Measurements from ENCODE around the gene UNC5C.
"Not testable (repeated sequence)": the region's sequence is repeated elsewhere in the genome, so short reads cannot be mapped to it uniquely, and the experiment has no call there.

Gene UNC5C

DNA sequence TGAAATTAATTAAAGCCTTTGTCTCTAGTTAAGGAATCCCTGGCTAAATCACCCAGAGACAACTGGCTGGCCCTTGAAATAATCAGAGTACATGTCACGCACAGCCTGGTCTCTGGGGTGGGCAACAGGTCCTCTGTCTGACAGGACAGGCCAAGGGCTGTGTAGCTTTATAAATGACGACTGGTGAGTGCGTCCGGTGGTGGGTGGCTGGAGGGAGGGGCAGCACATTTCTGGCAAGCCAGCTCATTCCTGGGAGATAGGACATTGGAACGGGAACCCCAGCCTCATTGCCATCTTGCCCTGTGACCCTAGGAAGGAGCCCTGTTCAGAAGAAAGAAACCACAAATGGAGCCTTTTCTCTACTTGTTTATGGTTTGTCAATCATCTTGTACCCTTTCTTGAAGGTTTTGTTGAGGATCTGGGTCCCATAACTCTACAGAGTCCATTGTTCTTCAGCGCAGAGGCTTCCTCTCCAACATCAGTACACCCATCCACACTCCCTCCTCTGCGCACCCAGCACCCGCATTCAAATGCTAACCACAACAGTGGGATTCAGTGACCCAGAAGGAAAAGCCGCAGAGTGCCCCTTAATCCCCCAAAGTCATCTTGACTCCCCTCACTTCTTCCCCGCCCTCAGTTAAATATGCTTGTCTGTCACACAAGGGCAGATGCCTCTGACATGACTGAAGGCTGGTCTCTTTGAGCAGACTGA, 368.1 kb downstream of the UNC5C start:
- DNase-seq (ENCODE audit: low spot score): no peak

DNA sequence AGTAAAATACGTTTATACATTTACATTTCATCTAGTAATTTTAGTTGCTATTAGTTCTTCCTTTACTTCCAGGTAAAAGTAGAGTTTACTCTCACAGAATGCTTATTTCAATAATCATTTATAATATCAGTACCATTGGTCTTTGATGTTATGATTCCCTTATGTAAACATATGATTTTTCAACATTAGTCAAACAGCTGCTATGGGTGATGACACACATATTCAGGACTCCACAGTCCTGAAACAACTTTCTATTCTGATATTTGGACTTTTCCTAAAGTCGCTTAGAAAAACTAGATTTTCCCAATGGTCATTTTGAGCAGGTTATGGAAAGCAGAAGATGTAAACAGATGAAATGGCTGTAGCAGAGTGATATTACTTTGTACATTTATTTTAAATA, 369.8 kb downstream of the UNC5C start:
- no peak for DNase-seq (ENCODE audit: low spot score)

DNA sequence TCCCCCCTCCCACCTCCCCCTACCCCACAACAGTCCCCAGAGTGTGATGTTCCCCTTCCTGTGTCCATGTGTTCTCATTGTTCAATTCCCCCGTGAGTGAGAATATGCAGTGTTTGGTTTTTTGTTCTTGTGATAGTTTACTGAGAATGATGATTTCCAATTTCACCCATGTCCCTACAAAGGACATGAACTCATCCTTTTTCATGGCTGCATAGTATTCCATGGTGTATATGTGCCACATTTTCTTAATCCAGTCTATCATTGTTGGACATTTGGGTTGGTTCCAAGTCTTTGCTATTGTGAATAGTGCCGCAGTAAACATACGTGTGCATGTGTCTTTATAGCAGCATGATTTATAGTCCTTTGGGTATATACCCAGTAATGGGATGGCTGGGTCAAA, 377.4 kb downstream of the UNC5C start:
- not testable (repeated sequence) for DNase-seq (ENCODE audit: low spot score)

DNA sequence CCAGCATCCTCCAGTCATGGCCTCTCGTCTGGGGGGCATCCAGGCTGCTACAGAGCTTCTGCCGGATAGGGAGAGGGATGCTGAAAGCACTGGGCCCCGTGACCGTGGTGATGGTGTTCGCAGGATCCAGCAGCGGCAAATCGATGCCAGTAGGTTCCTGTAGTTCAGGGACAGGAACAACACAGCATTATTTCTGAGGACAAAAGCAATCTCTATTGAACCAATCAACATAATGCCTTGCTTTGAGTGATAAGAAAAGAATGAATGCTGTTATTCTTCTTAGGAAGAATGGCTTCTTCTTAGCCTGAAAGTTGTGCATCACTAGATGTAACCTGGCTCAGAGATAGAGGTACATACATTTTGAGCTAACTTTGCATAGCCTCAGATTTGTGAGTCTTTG, 378.6 kb downstream of the UNC5C start:
- peak; percentile 88 for DNase-seq (ENCODE audit: low spot score)

DNA sequence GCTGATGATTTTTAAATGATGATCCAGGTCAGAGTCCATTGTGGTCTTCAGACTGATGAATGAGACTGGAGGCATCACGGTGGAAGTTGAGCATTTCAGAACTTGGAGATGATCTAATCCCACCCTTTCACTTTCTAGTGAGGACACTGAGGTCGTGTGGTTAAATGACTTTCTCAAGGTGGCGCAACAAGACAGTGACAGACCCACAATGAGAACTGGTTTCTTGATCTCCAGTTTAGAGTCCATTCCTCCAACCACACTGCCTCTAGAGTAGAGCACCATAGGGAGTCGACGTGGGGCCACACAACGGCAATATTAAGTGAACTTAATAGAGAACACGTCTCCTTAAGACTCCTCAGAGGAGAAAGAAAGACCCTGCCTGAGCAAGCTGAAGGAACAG, 381.0 kb downstream of the UNC5C start:
- no peak for DNase-seq (ENCODE audit: low spot score)

DNA sequence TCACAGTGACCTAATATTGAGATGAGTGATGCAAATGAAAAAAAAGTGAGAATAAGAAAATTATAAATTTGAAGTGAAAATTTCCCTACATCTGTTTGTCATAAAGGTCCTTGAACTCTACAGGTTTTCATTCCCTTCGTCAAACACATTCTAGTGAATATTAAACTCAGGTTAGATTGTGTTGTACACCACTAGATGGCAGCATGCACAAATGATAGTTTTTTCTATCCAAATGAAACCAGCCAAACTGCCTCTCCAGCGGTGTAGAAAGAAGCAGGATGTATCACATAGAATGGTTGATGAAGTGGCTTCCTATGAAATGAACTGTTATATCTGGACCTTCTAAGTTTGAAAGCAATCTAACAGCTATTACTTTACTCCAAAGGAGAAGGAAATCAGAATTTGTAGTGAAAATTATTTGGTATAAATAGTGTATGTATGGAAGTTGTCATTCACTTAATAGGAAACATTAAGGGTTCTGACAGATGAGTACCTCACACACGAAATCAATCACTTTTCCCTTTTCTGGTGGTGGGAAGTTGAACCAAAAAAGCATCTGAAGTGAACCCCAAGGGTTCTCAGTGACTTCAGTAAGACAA, 382.7 kb downstream of the UNC5C start:
- peak; percentile 91 for DNase-seq (ENCODE audit: low spot score)

DNA sequence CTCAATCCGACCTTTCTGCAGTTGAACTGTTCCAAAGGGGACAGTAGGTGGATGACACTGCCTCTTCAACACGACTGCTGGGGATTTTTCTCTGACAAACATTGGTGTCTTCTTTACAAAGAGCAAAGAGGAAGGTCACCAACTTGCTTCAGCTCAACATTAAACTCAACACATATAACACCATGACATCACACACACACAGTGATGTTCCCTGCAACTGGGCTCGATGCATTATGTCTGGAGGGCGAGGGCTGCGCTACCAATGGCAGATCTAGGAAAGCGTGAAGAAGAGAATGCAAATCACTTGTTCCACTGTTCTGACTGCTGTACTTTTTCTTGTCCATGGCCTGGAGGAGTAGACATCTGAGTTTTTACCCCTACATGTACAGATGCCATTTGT, 385.9 kb downstream of the UNC5C start:
- no peak for DNase-seq (ENCODE audit: low spot score)

DNA sequence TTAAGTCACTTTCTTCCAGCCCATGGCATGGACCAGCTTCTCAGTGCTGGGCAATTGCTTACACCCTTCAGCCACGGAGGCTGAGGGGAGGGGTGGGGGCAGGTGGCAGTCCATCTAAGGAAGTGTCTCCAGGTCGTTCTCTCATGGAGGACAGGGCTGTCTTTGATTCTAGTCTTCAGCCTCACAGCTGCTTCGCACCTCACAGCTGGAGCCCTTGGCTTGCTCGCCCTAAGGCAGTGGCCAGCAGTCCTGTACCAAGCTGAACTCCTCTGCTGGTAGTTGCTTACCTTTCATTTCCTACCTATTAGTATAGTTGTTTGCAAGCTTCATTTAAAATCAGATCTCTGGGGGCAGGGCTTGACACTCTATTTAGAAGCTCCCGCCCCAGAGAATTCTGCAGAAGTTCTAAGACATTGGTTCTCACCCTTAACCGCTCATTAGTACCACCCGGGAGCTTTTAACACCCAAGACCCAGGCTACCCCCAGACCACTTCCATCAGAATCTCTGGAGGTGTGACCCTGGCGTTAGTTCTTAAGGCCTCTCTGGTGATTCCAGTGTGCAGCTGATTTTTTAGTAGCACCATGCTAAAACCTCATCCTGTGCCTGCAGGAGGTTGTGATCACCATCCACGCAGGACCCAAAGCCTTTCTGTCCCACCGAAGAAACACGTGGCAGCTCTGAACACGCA, 386.8 kb downstream of the UNC5C start:
- DNase-seq (ENCODE audit: low spot score): no peak

DNA sequence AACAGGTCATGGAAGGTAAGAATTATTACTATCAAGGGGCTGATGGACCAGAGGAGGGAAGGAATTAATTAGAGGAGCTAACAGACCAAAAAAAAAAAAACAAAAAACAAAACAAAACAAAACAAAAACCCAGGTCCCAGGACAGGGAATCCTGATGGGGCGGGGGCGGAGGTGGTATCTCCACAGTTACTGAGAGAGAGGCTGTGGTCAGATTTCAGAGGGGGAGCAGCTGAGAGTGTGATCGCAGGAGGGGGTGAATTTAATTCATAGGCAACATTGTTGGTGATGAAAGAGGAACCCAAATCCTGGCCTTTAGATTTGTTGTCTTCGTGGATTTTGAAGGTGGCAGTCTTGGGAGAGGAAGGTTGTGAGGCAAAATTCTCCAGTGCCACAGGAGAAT, 389.4 kb downstream of the UNC5C start:
- DNase-seq (ENCODE audit: low spot score): no peak

DNA sequence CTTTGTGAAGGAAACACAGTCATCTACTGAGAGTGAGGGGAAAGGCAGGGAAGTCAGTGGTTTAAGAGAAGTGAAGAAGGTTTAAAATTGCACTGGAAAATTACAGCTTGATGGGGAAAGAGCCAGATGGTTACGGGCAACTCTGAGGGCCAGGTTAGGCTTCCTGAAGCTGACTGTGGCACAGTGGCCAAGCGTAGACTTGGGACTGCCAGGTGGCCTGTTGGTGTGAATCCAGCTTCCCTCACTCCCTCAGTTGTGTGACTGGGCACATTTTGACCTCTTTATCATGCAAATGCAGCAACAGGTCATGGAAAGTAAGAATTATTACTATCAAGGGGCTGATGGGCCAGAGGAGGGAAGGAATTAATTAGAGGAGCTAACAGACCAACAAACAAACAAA, 390.1 kb downstream of the UNC5C start:
- no peak for DNase-seq (ENCODE audit: low spot score)

DNA sequence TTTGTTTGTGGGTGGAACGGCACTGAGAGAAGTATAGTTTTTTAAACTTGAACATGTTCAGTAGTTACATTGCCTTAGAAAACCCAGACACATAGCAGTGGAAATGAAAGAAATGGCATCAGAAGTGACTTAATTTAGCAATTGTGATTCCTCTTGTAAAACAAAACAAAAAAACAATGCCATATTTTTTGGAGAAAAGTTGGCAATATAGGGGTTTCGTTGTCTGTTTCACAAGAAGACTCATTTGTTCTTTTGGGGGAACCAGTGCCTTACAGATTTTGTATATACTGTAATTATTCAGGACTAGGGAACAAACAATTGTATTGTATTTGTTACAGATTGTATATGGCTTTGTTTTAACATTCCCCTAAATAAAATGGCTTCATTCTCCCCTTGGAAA, 390.7 kb downstream of the UNC5C start:
- DNase-seq (ENCODE audit: low spot score): peak; percentile 54

DNA sequence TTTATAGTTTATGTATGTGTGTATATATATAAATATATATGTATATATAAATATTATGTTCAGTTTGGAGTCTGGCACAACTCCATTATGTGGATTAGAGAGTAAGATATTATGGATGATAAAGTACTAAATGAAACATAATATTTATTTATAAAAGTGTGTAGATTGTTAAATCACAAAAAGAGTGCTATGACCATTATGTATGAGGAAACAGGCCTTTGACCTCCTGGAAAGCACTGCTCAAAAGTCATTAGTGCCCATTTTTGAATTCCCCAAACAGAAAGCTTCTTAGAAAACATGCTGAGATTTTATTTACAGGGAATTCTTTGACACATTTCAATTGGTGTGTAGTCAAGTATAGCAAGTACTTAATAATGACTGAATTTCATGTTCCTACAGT, 391.2 kb downstream of the UNC5C start:
- DNase-seq (ENCODE audit: low spot score): no peak

DNA sequence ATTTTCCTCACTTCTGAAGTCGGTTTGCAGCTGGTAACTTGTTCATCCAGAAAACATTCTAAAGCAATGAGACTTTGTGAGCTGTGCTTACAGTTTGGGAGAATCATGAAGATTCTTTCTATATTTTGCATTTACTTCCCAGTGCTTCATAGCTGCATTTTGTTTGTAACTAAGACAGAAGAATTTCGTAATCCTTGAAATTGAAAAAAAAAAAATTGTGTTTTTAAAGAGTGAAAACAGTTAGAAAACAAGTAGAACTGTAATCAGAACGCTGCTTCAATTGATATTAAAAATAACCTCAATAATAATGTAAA, 392.4 kb downstream of the UNC5C start:
- no peak for DNase-seq (ENCODE audit: low spot score)

DNA sequence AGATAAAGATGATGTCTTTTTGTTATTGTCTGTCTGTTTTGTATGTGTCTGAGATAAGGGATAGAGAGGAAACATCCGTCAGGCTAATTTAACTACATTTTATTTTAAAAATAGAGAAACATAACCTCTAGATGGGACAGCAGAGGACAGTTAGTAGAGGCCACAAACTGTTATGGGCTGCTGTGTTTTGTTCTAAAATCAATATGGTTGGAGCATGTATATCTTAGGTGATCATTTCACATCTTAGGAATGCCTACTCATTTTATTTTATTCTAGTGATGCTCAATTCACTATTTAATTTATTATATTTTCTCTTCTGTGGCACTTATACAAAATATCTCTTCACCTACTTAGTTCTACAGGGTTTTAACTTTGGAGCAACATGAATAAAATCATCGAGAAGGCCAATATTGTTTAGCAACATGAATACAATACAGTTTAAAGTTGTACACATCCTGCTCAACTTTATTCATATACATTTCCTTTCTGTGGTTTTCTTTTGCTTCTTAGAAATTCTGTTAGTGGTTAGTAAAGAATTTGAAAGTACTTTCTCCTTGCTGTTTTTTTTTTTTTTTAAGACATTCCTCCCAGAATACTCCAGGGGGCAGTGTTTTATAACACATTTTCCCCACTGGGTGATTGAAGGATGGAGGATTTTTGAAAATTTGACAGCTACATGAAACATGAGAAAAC, 392.9 kb downstream of the UNC5C start:
- DNase-seq (ENCODE audit: low spot score): peak; percentile 70

DNA sequence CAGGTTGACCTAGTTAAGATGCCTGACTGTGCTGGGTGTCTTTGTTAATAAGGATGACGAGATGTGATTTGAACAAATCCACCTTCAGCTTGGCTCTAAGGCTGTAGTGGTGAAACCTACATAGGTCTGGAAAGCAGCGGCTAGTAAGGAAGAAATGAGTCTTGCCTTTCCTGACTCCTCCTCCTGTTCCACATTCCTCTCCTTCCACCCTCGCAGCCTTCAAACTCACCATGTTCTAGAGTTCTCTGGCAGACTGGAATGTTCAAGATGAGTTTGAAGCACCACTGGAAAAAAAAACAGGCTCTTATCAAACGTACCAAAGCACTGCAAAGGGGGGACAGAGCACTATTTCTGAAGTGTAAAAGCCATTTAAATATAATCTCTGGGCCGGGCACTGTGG, 395.6 kb downstream of the UNC5C start:
- DNase-seq (ENCODE audit: low spot score): no peak

DNA sequence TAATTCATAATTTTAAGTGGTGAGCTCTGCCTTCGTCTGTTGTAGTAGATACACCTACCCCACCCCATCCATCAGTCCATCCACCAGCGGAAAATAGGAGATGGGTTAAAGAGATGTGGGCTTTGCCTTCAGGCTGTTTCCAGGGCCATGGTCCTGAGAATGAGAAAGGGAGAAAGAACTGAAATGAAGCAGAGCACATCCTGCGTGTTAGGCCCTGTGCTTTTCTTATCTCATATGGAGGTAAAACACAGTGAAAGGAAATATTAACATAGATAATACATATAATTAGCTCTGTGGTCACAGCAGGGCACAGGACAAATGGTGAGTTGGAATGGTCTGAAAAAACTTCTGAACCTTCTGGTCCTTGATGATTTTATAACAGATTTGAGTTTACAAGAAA, 397.5 kb downstream of the UNC5C start:
- no peak for DNase-seq (ENCODE audit: low spot score)

DNA sequence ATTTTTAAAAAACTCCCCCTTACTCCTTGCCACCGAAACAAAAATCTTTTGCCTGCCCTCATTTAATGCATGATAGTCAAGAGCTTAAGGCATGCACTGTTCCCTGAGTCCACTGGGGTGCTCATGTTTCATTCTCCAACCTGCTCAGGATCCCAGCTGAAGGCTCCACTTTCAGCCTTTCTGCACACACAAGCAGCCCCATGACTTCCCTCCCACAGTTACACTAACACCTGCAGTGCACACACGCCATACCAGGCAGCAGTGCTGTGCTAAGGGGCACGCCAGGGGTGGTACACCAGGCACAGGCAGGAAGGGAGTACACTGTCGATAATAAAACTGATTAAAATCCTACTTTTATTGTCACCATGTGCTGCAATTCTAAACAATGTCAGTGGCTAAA, 405.8 kb downstream of the UNC5C start:
- no peak for DNase-seq (ENCODE audit: low spot score)

DNA sequence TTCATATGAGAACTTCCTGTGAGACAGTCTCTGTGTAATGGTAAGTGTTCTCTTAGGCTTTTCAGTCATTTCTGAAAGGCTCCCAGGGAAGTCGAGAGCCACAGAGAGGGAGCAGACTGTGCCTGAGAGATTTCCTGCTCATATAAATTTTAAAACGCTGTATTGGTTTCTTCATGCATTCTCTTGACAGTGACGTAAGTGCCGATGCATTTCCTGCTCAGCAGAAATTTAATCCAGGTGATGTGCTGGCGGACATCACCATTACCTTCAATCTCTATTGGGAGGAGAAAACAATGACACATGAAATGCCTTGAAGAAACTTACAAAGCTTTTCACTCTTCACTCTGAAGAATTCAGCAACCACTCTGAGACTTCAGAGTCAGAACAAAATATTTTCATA, 407.4 kb downstream of the UNC5C start:
- DNase-seq (ENCODE audit: low spot score): no peak

DNA sequence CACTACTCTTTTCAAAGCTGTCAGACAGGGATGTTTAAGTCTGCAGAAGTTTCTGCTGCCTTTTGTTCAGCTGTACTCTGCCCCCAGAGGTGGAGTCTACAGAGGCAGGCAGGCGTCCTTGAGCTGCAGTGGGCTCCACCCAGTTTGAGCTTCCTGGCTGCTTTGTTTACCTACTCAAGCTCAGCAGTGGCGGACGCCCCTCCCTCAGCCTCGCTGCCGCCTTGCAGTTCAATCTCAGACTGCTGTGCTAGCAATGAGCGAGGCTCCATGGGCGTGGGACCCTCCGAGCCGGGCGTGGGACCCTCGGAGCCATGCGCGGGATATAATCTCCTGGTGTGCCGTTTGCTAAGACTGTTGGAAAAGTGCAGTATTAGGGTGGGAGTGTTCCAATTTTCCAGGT, 409.3 kb downstream of the UNC5C start:
- DNase-seq (ENCODE audit: low spot score): not testable (repeated sequence)

DNA sequence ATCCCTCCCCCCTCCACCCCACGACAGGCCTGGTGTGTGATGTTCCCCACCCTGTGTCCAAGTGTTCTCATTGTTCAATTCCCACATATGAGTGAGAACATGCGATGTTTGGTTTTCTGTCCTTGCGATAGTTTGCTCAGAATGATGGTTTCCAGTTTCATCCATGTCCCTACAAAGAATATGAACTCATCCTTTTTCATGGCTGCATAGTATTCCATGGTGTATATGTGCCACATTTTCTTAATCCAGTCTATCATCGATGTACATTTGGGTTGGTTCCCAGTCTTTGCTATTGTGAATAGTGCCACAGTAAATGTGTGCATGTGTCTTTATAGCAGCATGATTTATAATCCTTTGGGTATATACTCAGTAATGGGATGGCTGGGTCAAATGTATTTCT, 414.8 kb downstream of the UNC5C start:
- not testable (repeated sequence) for DNase-seq (ENCODE audit: low spot score)

DNA sequence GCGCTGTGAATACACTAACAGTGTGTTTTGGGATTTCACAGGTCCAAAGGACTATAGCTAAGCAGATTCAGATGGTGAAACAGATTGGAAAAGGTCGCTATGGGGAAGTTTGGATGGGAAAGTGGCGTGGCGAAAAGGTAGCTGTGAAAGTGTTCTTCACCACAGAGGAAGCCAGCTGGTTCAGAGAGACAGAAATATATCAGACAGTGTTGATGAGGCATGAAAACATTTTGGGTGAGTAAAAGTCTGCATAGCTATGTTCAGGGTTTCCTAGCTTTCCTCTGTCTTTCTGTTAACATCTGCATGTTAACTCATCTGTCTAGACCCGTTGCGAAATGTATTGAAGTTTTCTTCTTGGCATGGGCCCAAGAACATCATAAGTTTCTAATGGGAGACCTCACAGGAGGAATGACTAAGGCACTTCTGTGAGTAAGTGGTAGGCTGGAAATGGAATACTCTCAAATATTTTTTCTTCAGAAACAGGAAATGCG, 418.9 kb downstream of the UNC5C start:
- no peak for DNase-seq (ENCODE audit: low spot score)

DNA sequence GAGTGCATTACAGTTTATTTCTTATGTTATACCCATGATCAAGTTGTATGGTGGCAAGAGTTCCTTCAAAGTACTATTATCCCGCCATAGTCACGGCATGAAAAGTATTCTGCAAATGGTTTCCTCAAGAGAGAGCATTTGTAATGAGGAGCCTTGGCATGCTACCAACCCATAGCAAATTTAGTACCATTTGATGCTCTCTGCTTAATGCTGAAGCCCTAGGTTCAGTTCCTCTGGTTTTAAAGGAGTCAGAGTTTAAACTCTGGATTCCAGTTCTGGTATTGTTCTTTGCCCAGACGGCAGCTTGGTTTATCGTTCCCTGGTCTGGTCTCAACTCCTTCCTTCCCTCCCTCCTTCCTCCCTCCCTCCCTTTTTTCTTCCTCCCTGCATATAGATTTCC, 419.7 kb downstream of the UNC5C start:
- DNase-seq (ENCODE audit: low spot score): no peak

DNA sequence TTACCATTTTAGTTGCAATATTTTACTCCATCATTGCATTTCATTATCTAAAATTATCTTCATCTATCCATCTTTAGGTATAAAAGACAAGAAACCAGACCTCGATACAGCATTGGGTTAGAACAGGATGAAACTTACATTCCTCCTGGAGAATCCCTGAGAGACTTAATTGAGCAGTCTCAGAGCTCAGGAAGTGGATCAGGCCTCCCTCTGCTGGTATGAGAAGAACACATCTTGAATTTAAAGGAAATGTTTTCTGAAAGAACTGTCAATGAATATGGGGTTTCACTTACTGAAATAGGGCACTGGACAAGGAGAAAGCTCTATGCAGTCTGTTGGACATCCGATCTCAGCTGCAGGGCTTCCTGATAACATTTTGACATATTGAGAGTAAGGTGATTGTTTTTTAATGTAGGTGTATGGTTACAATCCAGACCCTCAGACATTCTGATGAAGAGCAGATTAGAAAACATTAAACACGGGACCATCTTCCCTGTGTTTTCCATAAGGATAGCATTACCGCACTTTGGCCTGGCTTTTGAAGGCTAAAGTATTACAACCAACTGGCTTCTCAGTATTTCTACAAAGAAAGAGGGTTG, 423.8 kb downstream of the UNC5C start:
- DNase-seq (ENCODE audit: low spot score): peak; percentile 34
